Middle frontal gyrus (tissue), 1 donor: Measurements from ENCODE around the gene GPR108.

Experiments
- DNase-seq: peaks from one replicate; pipeline ENCODE4 v3.0.0-alpha.2; 2015; ENCODE audit warnings: low spot score; ENCODE audit errors: extremely low spot score

The GPR108 gene

GRCh38 chr19:6737873-6738786 lies 750 bp upstream of the GPR108 start:
- DNase-seq: peak; percentile 58

- DNase-seq: no peak
These were observed 480 bp downstream of the GPR108 start for GRCh38 chr19:6736917-6737283.

- DNase-seq: peak; percentile 22
These were observed 1.0 kb downstream of the GPR108 start for GRCh38 chr19:6736169-6736916.

- no peak for DNase-seq
These were observed 2.0 kb downstream of the GPR108 start for GRCh38 chr19:6735181-6735911.

- no peak for DNase-seq
These were observed 3.2 kb downstream of the GPR108 start for GRCh38 chr19:6734096-6734696.

- no peak for DNase-seq
These were observed 3.9 kb downstream of the GPR108 start for GRCh38 chr19:6733338-6734095.

GRCh38 chr19:6732803-6733337 lies 4.5 kb downstream of the GPR108 start:
- DNase-seq: no peak

- DNase-seq: no peak
These were observed 5.6 kb downstream of the GPR108 start for GRCh38 chr19:6731822-6732221.

GRCh38 chr19:6730941-6731670 lies 6.3 kb downstream of the GPR108 start:
- no peak for DNase-seq

- no peak for DNase-seq
These were observed 7.1 kb downstream of the GPR108 start for GRCh38 chr19:6730153-6730804.

- no peak for DNase-seq
These were observed 7.7 kb downstream of the GPR108 start for GRCh38 chr19:6729573-6730152.

- no peak for DNase-seq
These were observed 9.0 kb downstream of the GPR108 start for GRCh38 chr19:6728346-6728745.

- DNase-seq: no peak
These were observed 11.7 kb downstream of the GPR108 start for GRCh38 chr19:6725513-6726231.

- no peak for DNase-seq
These were observed 12.5 kb downstream of the GPR108 start for GRCh38 chr19:6724631-6725492.

GRCh38 chr19:6723738-6724137 lies 13.6 kb downstream of the GPR108 start:
- no peak for DNase-seq

GRCh38 chr19:6723108-6723618 lies 14.2 kb downstream of the GPR108 start:
- DNase-seq: no peak

- no peak for DNase-seq
These were observed 15.6 kb downstream of the GPR108 start for GRCh38 chr19:6721773-6722172.
